ENCODE data around the gene TRAF6. TPM values are rescaled to one million over a fixed set of nuclear protein-coding genes. Genes with fewer than 3 reads are reported as not detected.

TRAF6 gene
- total RNA-seq, 2 donors from 2014 or later, result 10.3 to 19.0 TPM

GRCh38 chr11:36465449-36466163 lies 44.5 kb downstream of the TRAF6 start:
- no peak for DNase-seq (ENCODE audit: low spot score)
- Histone ChIP-seq H3K4me1 (replicated peaks) (no peaks in the 10 kb centered on the region), H3K36me3 (no peaks in the 10 kb centered on the region), H3K4me3 (no peak overlapping the region), H3K27me3 (replicated peaks; ENCODE audit: insufficient read depth) (peaks cover 4% of the 10 kb centered on the region), H3K27ac (no peak overlapping the region), H3K9me3 (no peaks in the 10 kb centered on the region)
- no peak for TF ChIP-seq POLR2AphosphoS5 (IDR thresholded peaks at IDR 0.05)
- TF ChIP-seq CTCF (IDR thresholded peaks at IDR 0.05), result no peak
- TF ChIP-seq POLR2A (IDR thresholded peaks at IDR 0.05), result no peak
- intact Hi-C loops (cut with DNase I), result no loop called here
- whole genome bisulfite sequencing, result 97% methylated on average over 4 of the region's 4 CpGs

DNA sequence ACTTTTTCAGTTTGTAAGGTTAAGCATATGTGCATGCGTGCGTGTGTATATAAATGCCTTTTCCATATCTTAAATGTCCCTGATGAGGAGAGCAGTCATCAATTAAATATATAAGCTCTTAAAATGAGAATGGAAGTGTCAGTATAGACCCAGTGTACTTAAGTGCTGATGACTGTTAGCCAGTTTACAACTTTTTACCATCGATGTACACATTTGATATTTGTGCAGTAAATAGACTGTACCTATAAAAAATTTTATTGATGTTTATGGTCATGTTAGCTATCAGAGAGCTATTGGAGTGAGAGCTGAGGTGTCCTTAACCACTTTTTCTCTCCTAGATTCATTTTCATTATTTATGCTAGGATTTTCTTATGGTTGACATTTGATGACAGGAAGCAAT lies 45.4 kb downstream of the TRAF6 start:
- peak; percentile 51 for TF ChIP-seq POLR2AphosphoS5 (IDR thresholded peaks at IDR 0.05)
- no peak for TF ChIP-seq POLR2A (IDR thresholded peaks at IDR 0.05)
- no peak for TF ChIP-seq CTCF (IDR thresholded peaks at IDR 0.05)
- Histone ChIP-seq H3K9me3 (no peaks in the 10 kb centered on the region), H3K4me1 (replicated peaks) (no peaks in the 10 kb centered on the region), H3K27me3 (replicated peaks; ENCODE audit: insufficient read depth) (peaks cover 8% of the 10 kb centered on the region), H3K27ac (no peak overlapping the region), H3K4me3 (no peak overlapping the region), H3K36me3 (no peaks in the 10 kb centered on the region)
- 49% methylated on average over 3 of the region's 3 CpGs for WGBS
- intact Hi-C loops (cut with DNase I), result no loop called here
- no peak for DNase-seq (ENCODE audit: low spot score)

- no peaks in the 10 kb centered on the region for H3K4me1 ChIP-seq (replicated peaks)
- intact Hi-C loops (cut with DNase I), result no loop called here
These were observed 46.3 kb downstream of the TRAF6 start for GRCh38 chr11:36463781-36464180.

DNA sequence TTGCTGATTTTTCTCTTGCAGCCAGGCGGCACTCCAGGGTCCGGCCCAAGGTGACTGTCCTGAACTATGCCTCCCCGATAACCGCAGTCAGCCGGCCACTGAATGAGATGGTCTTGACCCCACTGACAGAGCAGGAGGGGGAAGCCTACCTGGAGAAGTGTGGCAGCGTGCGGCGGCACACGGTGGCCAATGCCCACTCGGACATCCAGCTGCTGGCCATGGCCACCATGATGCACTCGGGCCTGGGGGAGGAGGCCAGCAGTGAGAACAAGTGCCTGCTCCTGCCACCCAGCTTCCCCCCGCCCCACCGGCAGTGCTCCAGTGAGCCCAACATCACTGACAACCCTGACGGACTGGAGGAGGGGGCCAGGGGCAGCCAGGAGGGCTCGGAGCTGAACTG lies 47.8 kb downstream of the TRAF6 start:
- no peaks in the 10 kb centered on the region for H3K4me1 ChIP-seq (replicated peaks)
- intact Hi-C loops (cut with DNase I), result no loop called here
- H3K27me3 ChIP-seq (replicated peaks; ENCODE audit: insufficient read depth), result peaks cover 11% of the 10 kb centered on the region
- no peak overlapping the region for H3K27ac ChIP-seq
- TF ChIP-seq CTCF (IDR thresholded peaks at IDR 0.05) (no peak), POLR2A (IDR thresholded peaks at IDR 0.05) (no peak), POLR2AphosphoS5 (IDR thresholded peaks at IDR 0.05) (no peak)
- WGBS, result 98% methylated on average over 15 of the region's 15 CpGs
- no peak overlapping the region for H3K4me3 ChIP-seq
- H3K9me3 ChIP-seq, result no peaks in the 10 kb centered on the region
- DNase-seq (ENCODE audit: low spot score), result no peak
- no peaks in the 10 kb centered on the region for H3K36me3 ChIP-seq

More at GRCh38 chr11:36463781-36464180, 46.3 kb downstream of the TRAF6 start:
- Histone ChIP-seq H3K9me3 (no peaks in the 10 kb centered on the region), H3K27me3 (replicated peaks; ENCODE audit: insufficient read depth) (peaks cover 11% of the 10 kb centered on the region), H3K27ac (no peak overlapping the region), H3K36me3 (no peaks in the 10 kb centered on the region), H3K4me3 (no peak overlapping the region)
- no peak for DNase-seq (ENCODE audit: low spot score)
- TF ChIP-seq POLR2AphosphoS5 (IDR thresholded peaks at IDR 0.05) (no peak), POLR2A (IDR thresholded peaks at IDR 0.05) (no peak), CTCF (IDR thresholded peaks at IDR 0.05) (no peak)
- 90% methylated on average over 3 of the region's 3 CpGs for WGBS

DNA sequence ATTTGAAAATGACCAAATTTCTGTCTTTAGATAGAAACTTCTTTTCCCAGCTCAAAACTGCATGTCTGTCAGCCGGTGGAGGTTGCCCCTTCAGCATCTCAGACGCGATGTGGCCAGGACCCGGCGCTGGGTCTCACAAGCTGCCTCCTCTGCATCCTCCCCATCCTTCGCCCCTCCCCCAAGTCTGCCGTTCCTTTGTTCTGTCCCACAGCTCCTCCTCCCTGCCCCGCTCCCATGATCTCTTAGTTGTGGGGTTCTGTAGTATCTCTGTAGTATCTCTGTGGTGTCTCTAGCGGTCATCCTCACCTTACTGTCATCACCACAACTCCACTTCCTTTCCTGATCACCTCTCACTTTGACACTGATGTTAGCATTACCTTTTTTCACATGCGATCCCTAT lies 49.9 kb downstream of the TRAF6 start:
- TF ChIP-seq POLR2A (IDR thresholded peaks at IDR 0.05), result no peak
- no peak for TF ChIP-seq POLR2AphosphoS5 (IDR thresholded peaks at IDR 0.05)
- TF ChIP-seq CTCF (IDR thresholded peaks at IDR 0.05), result no peak
- Histone ChIP-seq H3K4me3 (no peak overlapping the region), H3K27ac (no peak overlapping the region), H3K27me3 (replicated peaks; ENCODE audit: insufficient read depth) (peaks cover 11% of the 10 kb centered on the region), H3K36me3 (no peaks in the 10 kb centered on the region), H3K4me1 (replicated peaks) (no peaks in the 10 kb centered on the region), H3K9me3 (no peaks in the 10 kb centered on the region)
- intact Hi-C loops (cut with DNase I), result no loop called here
- WGBS, result 90% methylated on average over 10 of the region's 10 CpGs
- DNase-seq (ENCODE audit: low spot score), result no peak

All from prostate gland (tissue), 2 donors.